GM19452 (cell line): Measurements from ENCODE around the gene SNX21.
"Not testable (repeated sequence)": the region's sequence is repeated elsewhere in the genome, so short reads cannot be mapped to it uniquely, and the experiment has no call there.

ENCODE experiments used
- ATAC-seq: cut with Tn5 transposase; IDR thresholded peaks from one replicate; pipeline ENCODE4 v1.9.1; 2021; ENCODE audit not compliant: unreplicated experiment

Gene SNX21

GRCh38 chr20:45848969-45849582, 15.5 kb downstream of the SNX21 start:
- ATAC-seq, result no peak

GRCh38 chr20:45850238-45850637, 16.6 kb downstream of the SNX21 start:
- no peak for ATAC-seq

DNA sequence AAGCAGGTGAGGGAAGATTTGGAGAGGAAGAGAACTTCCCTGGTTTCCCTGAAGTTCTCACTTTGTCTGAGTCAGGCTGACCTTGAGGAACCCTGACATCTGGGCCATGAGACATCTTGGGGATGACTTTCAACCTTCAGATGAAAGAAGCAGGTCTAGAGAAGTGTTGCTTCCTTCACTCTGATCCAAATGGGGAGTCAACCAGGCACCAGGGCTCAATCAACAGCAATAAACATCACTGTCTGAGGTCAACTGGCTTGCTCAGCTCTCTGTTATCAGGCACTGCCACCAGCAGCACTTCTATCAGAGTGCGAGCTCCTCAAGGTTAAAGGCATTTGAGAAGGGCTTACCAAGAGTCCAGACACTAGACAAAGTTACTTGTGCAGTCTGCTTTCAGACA, 17.3 kb downstream of the SNX21 start:
- ATAC-seq, result no peak

- ATAC-seq, result no peak
Measured at GRCh38 chr20:45851501-45851900, 17.9 kb downstream of the SNX21 start.

GRCh38 chr20:45852326-45852725, 18.7 kb downstream of the SNX21 start:
- no peak for ATAC-seq

DNA sequence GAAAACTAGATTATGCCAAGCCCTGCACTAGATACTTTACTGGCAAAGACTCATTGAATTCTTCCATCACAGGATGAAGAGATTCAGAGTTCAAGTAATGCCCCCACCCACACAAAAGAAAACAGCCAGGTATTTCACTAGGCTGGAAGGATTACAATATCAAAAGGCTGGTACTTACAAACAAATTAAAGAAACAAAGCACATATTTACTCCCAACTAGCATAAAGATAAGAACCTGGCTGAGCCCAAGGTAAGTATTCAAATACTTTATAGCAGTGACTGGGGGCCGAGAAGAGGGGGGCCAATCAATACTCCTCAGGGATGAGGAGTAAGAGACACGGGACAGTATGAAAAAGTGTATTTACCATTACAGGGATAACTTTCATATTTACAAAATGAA, 19.9 kb downstream of the SNX21 start:
- no peak for ATAC-seq

- ATAC-seq, result peak; percentile 97
Measured at GRCh38 chr20:45857114-45857881, 23.7 kb downstream of the SNX21 start, which contains the start of the genes ACOT8 and ZSWIM3. ACOT8 (minus strand) TSS chr20:45857392; CDS start chr20:45857315, 77 bp downstream. ZSWIM3 (plus strand) TSS chr20:45857614; CDS start chr20:45857826, 212 bp downstream.

GRCh38 chr20:45857882-45858216, 24.2 kb downstream of the SNX21 start:
- ATAC-seq, result peak; percentile 17

DNA sequence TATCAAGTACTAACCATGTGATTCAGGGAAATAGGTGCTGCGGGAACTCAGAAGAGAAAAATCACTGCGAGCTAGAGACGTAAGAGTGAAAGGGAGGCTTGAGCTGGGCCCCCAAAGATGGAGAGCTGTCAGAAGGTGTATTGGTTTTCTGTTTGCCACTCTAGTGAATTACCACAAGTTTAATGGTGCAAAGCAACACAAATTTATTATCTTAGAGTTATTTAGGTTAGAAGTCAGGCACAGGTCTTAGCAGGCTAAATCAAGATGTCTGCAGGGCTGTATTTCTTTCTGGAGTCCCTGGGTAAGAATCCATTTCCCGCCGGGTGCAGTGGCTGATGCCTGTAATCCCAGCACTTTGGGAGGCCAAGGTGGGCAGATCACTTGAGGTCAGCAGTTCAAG, 26.3 kb downstream of the SNX21 start:
- ATAC-seq, result no peak

DNA sequence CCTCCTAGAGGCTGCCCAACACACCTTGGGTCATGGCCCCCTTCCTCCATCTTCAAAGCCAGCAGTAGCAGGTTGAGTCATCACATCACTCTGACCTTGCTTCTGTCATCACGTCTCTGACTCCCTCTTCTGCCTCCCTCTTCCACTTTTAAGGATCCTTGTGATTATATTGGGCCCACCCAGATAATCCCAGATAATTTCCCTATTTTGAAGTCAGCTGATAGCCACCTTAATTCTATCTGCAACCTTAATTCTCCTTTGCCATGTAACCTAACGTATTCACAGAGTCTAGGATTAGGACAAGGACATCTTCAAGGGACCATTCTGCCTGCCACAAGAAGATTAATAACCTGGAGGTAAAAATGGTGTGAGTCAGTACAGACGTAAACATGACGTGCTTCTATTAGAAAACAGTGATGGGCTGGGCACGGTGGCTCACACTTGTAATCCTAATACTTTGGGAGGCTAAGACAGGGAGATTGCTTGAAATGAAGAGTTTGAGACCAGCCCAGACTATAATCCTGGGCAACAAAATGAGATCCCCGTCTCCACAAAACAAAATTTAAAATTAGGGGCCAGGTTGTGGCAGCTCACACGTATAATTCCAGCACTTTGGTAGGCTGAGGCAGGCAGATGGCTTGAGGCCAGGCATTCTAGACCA, 27.1 kb downstream of the SNX21 start:
- no peak for ATAC-seq

DNA sequence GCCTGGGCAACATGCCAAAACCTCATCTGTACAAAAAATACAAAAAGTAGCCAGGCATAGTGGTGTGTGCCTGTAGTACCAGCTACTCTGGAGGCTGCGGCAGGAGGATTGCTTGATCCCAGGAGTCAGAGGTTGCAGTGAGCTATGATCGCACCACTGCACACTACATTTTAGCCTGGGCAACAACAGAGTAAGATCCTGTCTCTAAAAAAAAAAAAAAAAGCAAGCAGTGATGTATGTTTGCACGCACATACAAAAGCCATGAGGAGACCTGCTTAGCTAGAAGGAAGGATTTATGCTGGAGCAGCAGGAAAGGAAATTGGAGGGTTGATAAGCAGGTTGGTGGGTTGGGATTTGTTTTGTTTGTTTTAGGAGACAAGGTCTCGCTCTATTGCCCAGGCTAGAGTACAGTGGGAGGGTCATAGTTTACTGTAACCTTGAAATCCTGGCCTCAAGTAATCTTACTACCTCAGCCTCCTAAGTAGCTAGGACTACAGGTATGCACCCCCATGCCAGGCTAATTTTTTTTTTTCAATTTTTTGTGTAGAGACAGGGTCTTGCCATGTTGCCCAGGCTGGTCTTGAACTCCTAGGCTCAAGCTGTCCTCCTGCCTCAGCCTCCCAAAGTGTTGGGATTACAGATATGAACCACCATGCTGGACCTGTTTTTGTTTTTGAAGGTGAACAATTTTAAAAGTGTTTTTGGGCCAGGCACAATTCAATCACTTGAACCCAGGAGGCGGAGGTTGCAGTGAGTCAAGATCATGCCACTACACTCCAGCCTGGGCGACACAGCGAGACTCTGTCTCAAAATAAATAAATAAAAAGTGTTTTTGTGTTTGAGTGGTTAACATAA, 27.8 kb downstream of the SNX21 start:
- no peak for ATAC-seq

- no peak for ATAC-seq
Measured at GRCh38 chr20:45863543-45864470, 30.2 kb downstream of the SNX21 start.

- ATAC-seq, result no peak
Measured at GRCh38 chr20:45866454-45866853, 32.9 kb downstream of the SNX21 start.

DNA sequence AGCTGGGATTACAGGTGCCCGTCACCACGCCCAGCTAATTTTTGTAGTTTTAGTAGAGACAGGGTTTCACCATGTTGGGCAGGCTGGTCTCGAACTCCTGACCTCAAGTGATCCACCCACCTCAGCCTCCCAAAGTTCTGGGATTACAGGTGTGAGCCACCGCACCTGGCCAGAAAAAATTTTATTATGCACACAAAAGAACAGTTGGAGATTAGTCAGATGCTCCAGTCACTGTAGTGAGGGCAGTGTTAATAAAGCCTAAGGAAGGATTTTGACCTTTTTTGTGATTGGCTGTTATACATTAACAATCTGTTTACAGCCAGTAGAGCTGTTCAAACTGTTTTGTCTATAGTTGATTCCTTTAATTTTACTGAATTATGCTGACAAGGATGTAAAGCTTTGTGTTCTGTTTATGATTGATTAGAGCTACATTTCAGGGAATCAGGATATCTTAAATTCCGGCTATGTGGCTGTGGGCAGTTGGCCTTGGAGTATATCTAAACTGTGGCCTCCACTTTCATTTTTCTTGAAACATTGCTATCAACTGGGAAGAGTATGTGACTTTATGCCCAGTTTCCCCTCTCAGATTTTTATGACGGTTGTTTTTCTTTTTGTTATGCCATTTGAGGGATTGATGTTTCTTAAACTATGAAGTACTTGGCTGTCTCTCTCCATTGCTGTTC, 33.7 kb downstream of the SNX21 start:
- ATAC-seq, result no peak

DNA sequence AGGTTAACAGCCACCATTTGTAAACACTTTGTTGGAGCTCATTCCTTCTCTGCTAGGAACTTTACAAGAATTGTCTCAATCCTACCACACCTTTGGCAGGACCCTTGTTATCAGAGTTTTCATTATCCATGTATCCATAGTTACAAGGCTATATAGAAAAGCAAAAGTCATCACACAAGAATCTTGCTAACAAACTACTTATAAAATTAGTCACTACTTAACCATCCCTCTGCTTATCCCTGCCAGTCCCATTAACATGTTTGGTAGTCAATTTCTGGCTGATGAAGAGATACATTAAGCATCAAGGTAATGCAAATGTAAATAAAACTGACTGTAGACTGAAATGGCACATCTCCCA, 34.2 kb downstream of the SNX21 start:
- ATAC-seq, result no peak

- no peak for ATAC-seq
Measured at GRCh38 chr20:45872626-45873025, 39.0 kb downstream of the SNX21 start.

GRCh38 chr20:45873409-45874103, 40.0 kb downstream of the SNX21 start:
- ATAC-seq, result no peak

DNA sequence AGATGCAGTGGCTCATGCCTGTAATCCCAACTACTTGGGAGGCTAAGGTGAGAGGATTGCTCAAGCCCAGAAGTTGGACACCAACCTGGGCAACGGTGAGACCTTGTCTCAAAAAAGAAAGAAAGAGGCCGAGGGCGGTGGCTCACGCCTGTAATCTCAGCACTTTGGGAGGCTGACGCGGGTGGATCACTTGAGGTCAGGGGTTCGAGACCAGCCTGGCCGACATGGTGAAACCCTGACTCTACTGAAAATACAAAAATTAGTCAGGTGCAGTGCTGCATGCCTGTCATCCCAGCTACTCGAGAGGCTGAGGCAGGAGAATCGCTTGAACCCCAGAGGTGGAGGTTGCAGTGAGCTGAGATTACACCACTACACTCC, 40.5 kb downstream of the SNX21 start:
- not testable (repeated sequence) for ATAC-seq

DNA sequence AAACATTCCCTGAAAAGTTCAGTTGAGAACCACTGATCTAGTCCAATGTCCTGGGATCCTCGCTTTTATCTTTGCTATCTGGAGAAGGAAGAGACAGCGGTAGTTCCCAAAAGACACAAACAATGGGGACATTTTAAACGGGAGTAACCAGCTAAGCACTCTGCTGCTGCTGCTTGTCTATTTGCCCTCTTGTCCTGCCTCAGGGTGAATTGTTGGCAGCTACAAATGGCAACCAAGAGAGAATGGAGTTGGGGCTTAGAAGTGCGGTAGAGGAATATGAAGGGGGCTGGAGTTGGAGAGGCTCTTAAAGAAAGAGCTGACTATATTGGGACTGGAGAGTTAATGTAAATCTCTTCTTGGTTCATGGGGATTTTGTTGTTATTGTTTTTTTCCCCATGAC, 41.0 kb downstream of the SNX21 start:
- ATAC-seq, result no peak
